ENCODE results near the gene BHLHA9. TPM values are rescaled to one million over a fixed set of nuclear protein-coding genes. Genes with fewer than 3 reads are reported as not detected.
"Not testable (repeated sequence)": the region's sequence is repeated elsewhere in the genome, so short reads cannot be mapped to it uniquely, and the experiment has no call there.

The BHLHA9 gene
- total RNA-seq, 4 donors from 2014 or later, result not detected

GRCh38 chr17:1304522-1304921, 34.3 kb downstream of the BHLHA9 start:
- DNase-seq (ENCODE audit: low spot score), result no peak
- no peak for ATAC-seq (ENCODE audit: low FRiP score)
- no peak for TF ChIP-seq CTCF (IDR thresholded peaks at IDR 0.05)

- TF ChIP-seq CTCF (IDR thresholded peaks at IDR 0.05), result no peak
- DNase-seq (ENCODE audit: low spot score), result no peak
- no peak for ATAC-seq (ENCODE audit: low FRiP score)
Measured at GRCh38 chr17:1304962-1305563, 34.8 kb downstream of the BHLHA9 start.

GRCh38 chr17:1307829-1308228, 37.6 kb downstream of the BHLHA9 start:
- not testable (repeated sequence) for ATAC-seq (ENCODE audit: low FRiP score); DNase-seq (ENCODE audit: low spot score)

GRCh38 chr17:1312261-1312870, 42.1 kb downstream of the BHLHA9 start:
- DNase-seq (ENCODE audit: low spot score) (no peak), ATAC-seq (ENCODE audit: low FRiP score) (no peak)
- no peak for TF ChIP-seq CTCF (IDR thresholded peaks at IDR 0.05)

GRCh38 chr17:1313270-1314005, 43.2 kb downstream of the BHLHA9 start:
- DNase-seq (ENCODE audit: low spot score) (no peak), ATAC-seq (ENCODE audit: low FRiP score) (no peak)
- no peak for TF ChIP-seq CTCF (IDR thresholded peaks at IDR 0.05)

- TF ChIP-seq CTCF (IDR thresholded peaks at IDR 0.05), result no peak
- ATAC-seq (ENCODE audit: low FRiP score), result peak; percentile 64
- no peak for DNase-seq (ENCODE audit: low spot score)
Measured at GRCh38 chr17:1315409-1315808, 45.2 kb downstream of the BHLHA9 start.

GRCh38 chr17:1315891-1316403, 45.7 kb downstream of the BHLHA9 start:
- DNase-seq (ENCODE audit: low spot score), result no peak
- TF ChIP-seq CTCF (IDR thresholded peaks at IDR 0.05), result no peak
- ATAC-seq (ENCODE audit: low FRiP score), result peak; percentile 38

Other genes with a start within 250 kb of the BHLHA9 start
- gene ABR, start 90.5 kb upstream of the BHLHA9 start, total RNA-seq, result 10 to 100 TPM; 51.1 to 92.1 (median 75.8) TPM
- gene TRARG1, start 9.2 kb downstream of the BHLHA9 start, total RNA-seq, result 100 to 1,000 TPM in 2 of 4 donors, 10 to 100 TPM in 2; 46.8 to 282 (median 105) TPM
- gene YWHAE, start 129.8 kb downstream of the BHLHA9 start, total RNA-seq, result 100 to 1,000 TPM; 489 to 684 (median 635) TPM
- 100 to 1,000 TPM in 2 of 4 donors, 10 to 100 TPM in 2; 84.5 to 104 (median 95.7) TPM for gene CRK, start 185.8 kb downstream of the BHLHA9 start, total RNA-seq
- gene MYO1C, start 222.2 kb downstream of the BHLHA9 start, total RNA-seq, result 100 to 1,000 TPM; 194 to 367 (median 207) TPM
- 100 to 1,000 TPM; 103 to 279 (median 153) TPM for gene INPP5K, start 246.2 kb downstream of the BHLHA9 start, total RNA-seq